CD14-positive monocyte (primary cell): ENCODE results near the gene TEPSIN. TPM values are rescaled to one million over a fixed set of nuclear protein-coding genes. Genes with fewer than 3 reads are reported as not detected.
A peak's percentile ranks its signal among the peaks of the same experiment; 100 is the strongest.

Source experiments
- DNase-seq, 3 donors: peaks; one replicate each; pipeline ENCODE4 v3.0.0-alpha.2; 2011 to 2022
- H2AFZ ChIP-seq: 2 replicates; pipeline ENCODE4 v1.6.0; 2012; ENCODE audit warnings: mild to moderate bottlenecking, low read depth, low read length, inconsistent platforms; ENCODE audit not compliant: insufficient read depth, poor library complexity, severe bottlenecking
- H3K27ac ChIP-seq, 2 donors: 1 replicate in 1 of 2; 2 replicates in 1 of 2; pipeline ENCODE4 v1.5.1; 2012 to 2013; ENCODE audit warnings: low read length in 2 of 2, control low read depth in 1 of 2, inconsistent platforms in 1 of 2, low read depth in 1 of 2, mild to moderate bottlenecking in 1 of 2
- H3K27me3 ChIP-seq, 2 donors: one replicate each; pipeline versions ENCODE4 v1.6.0 to v1.6.1; 2011 to 2013; ENCODE audit warnings: low read length in 2 of 2; ENCODE audit not compliant: control insufficient read depth in 2 of 2, insufficient read depth in 2 of 2
- H3K36me3 ChIP-seq, 2 donors: replicated peaks in 1 of 2; 1 replicate in 1 of 2; 2 replicates in 1 of 2; pipeline versions ENCODE4 v1.5.1 to v1.6.1; 2012 to 2013; ENCODE audit warnings: low read length in 2 of 2, control low read depth in 1 of 2, inconsistent platforms in 1 of 2, mild to moderate bottlenecking in 1 of 2; ENCODE audit not compliant: insufficient read depth in 2 of 2, control insufficient read depth in 1 of 2
- H3K4me1 ChIP-seq, 2 donors: 1 replicate in 1 of 2; 2 replicates in 1 of 2; pipeline versions ENCODE4 v1.5.1 to v1.6.1; 2012 to 2013; ENCODE audit warnings: low read length in 2 of 2, control low read depth in 1 of 2, inconsistent platforms in 1 of 2, mild to moderate bottlenecking in 1 of 2, moderate library complexity in 1 of 2; ENCODE audit not compliant: insufficient read depth in 2 of 2, control insufficient read depth in 1 of 2
- H3K4me2 ChIP-seq: replicated peaks from 2 replicates; pipeline ENCODE3; 2012; ENCODE audit warnings: low read length, moderate library complexity, mild to moderate bottlenecking; ENCODE audit not compliant: poor library complexity, severe bottlenecking; ENCODE audit errors: extremely low read depth
- H3K4me3 ChIP-seq, 3 experiments: fragments of 200-600 bp in 1 of 3; sonication (generic) in 1 of 3; replicated peaks in 1 of 3; 1 replicate in 2 of 3; 2 replicates in 1 of 3; pipeline ENCODE4 v1.5.1; 2011 to 2013; ENCODE audit warnings: low read length in 3 of 3, mild to moderate bottlenecking in 3 of 3, control low read depth in 2 of 3, low read depth in 2 of 3, inconsistent platforms in 1 of 3, moderate library complexity in 1 of 3
- H3K79me2 ChIP-seq: 2 replicates; pipeline ENCODE4 v1.6.0; 2012; ENCODE audit warnings: mild to moderate bottlenecking, control low read depth, inconsistent platforms, low read length, moderate library complexity; ENCODE audit not compliant: insufficient read depth
- H3K9ac ChIP-seq: 2 replicates; pipeline ENCODE4 v1.6.0; 2017; ENCODE audit warnings: low read length, mild to moderate bottlenecking; ENCODE audit not compliant: insufficient read depth, poor library complexity, severe bottlenecking
- H3K9me3 ChIP-seq, 2 donors: replicated peaks in 1 of 2; 1 replicate in 1 of 2; 2 replicates in 1 of 2; pipeline versions ENCODE4 v1.5.1 to v1.6.1; 2012 to 2013; ENCODE audit warnings: low read length in 2 of 2, control low read depth in 1 of 2; ENCODE audit not compliant: control insufficient read depth in 1 of 2, insufficient read depth in 1 of 2
- H4K20me1 ChIP-seq: 2 replicates; pipeline ENCODE4 v1.6.0; 2012; ENCODE audit warnings: mild to moderate bottlenecking, low read length, control low read depth, moderate library complexity; ENCODE audit not compliant: insufficient read depth
- H3K27ac Mint-ChIP-seq, 7 donors: one replicate each; pipeline ENCODE4 v1.8.0; 2020; ENCODE audit warnings: mild to moderate bottlenecking in 7 of 7, mixed read lengths in 7 of 7, moderate library complexity in 6 of 7, inconsistent platforms in 2 of 7
- H3K27me3 Mint-ChIP-seq, 3 donors: one replicate each; pipeline ENCODE4 v1.8.0; 2021 to 2022; ENCODE audit warnings: low read depth in 3 of 3, mild to moderate bottlenecking in 3 of 3, mixed read lengths in 3 of 3, moderate library complexity in 3 of 3, inconsistent platforms in 1 of 3
- H3K36me3 Mint-ChIP-seq, 2 donors: one replicate each; pipeline ENCODE4 v1.8.0; 2020; ENCODE audit warnings: mixed read lengths in 2 of 2, inconsistent platforms in 1 of 2, mild to moderate bottlenecking in 1 of 2
- H3K4me1 Mint-ChIP-seq: one replicate; pipeline ENCODE4 v1.8.0; 2020; ENCODE audit warnings: mild to moderate bottlenecking, mixed read lengths
- H3K4me3 Mint-ChIP-seq, 2 donors: one replicate each; pipeline ENCODE4 v1.8.0; 2020; ENCODE audit warnings: mild to moderate bottlenecking in 2 of 2, mixed read lengths in 2 of 2, moderate library complexity in 1 of 2
- H3K9me3 Mint-ChIP-seq, 7 donors: one replicate each; pipeline ENCODE4 v1.8.0; 2020 to 2022; ENCODE audit warnings: mixed read lengths in 7 of 7, mild to moderate bottlenecking in 6 of 7, moderate library complexity in 6 of 7, inconsistent platforms in 2 of 7
- WGBS: methylation state at CpG from one replicate; pipeline ENCODE4 v1.1.5; 2013; ENCODE audit warnings: missing lambda C conversion rate; ENCODE audit not compliant: insufficient coverage; 5-methylcytosine and 5-hydroxymethylcytosine counted together
- intact Hi-C, 2 donors: fragments of 100-400 bp; cut with micrococcal nuclease; formaldehyde crosslinking; loops; one replicate each; pipeline versions ENCODE4 v1.15.0 to v1.15.1; 2023
- polyA plus RNA-seq, 3 donors: library from polyadenylated mRNA; depleted of rRNA in 1 of 3; unstranded in 2 of 3; stranded (reverse) in 1 of 3; fragments of 300-500 nt in 2 of 3; fragments of >200 nt in 1 of 3; fragmentation: Illumina TruSeq in 2 of 3; gene quantifications; 1 replicate in 2 of 3; 2 replicates in 1 of 3; pipeline ENCODE4 v1.2.3, GENCODE V29; 2012 to 2021
- TF ChIP-seq, protein P1 (sequence below): fragments of 200-600 bp; IDR thresholded peaks from one replicate; pipeline ENCODE4 v1.8.0; 2022; ENCODE audit warnings: antibody characterized with exemption, mild to moderate bottlenecking

The TEPSIN gene
- polyA plus RNA-seq, 3 donors = 3.4 to 136 (median 4.5) TPM

GRCh38 chr17:81258292-81258691 lies 19.4 kb upstream of the TEPSIN start:
- Histone ChIP-seq H3K27ac (no peak overlapping the region), H3K36me3 (peaks cover 62 to 72% of the 10 kb centered on the region in 2 donors), H3K9me3 (no peaks in the 10 kb centered on the region), H2AFZ (no peak overlapping the region), H3K27me3 (no peaks in the 10 kb centered on the region), H3K9ac (no peak overlapping the region), H3K4me2 (no peak overlapping the region), H3K4me3 (no peak overlapping the region), H3K4me1 (peaks cover 18 to 22% of the 10 kb centered on the region in 2 donors), H4K20me1 (peaks cover 91% of the 10 kb centered on the region), H3K79me2 (peaks cover 32% of the 10 kb centered on the region)
- Mint-ChIP-seq H3K27me3 (peaks cover 0 to 2% (median 0%) of the 10 kb centered on the region in 3 donors), H3K9me3 (peaks cover 0 to 2% (median 0%) of the 10 kb centered on the region in 7 donors), H3K36me3 (peaks cover 58 to 76% of the 10 kb centered on the region in 2 donors), H3K27ac (peak overlapping the region in 2 of 7 donors; percentile 10 to 20), H3K4me3 (no peak overlapping the region), H3K4me1 (peaks cover 27% of the 10 kb centered on the region)
- no peak for DNase-seq
- 96% methylated on average over 19 of the region's 20 CpGs for WGBS
- intact Hi-C loops = loop anchor here in 1 of 2 donors (5.0 kb wide), 1 partner anchor 279 kb away; no protein-coding TSS in a partner anchor
- TF ChIP-seq, protein P1, sequence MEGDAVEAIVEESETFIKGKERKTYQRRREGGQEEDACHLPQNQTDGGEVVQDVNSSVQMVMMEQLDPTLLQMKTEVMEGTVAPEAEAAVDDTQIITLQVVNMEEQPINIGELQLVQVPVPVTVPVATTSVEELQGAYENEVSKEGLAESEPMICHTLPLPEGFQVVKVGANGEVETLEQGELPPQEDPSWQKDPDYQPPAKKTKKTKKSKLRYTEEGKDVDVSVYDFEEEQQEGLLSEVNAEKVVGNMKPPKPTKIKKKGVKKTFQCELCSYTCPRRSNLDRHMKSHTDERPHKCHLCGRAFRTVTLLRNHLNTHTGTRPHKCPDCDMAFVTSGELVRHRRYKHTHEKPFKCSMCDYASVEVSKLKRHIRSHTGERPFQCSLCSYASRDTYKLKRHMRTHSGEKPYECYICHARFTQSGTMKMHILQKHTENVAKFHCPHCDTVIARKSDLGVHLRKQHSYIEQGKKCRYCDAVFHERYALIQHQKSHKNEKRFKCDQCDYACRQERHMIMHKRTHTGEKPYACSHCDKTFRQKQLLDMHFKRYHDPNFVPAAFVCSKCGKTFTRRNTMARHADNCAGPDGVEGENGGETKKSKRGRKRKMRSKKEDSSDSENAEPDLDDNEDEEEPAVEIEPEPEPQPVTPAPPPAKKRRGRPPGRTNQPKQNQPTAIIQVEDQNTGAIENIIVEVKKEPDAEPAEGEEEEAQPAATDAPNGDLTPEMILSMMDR = no peak

DNA sequence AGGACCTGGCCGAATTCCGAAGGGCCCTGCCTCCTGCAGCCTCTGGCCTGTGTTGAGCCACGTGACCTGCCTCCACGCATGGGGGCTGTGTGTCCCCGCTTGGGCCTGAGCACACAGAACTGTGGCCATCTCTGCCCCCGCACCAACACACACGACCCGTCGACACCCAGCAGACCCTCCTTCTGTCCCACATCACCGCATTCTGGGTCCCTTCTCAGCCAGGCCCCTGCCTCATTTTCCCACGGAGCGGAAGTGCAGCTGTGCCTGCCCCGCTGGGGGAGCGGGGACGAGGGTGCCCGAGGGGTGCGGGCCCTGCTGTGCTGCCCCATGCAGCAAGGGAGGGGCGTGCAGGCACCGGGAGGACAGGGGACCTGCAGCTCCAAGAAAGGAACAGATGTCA lies 18.7 kb upstream of the TEPSIN start:
- Mint-ChIP-seq H3K9me3 (peaks cover 0 to 2% (median 0%) of the 10 kb centered on the region in 7 donors), H3K4me1 (peaks cover 27% of the 10 kb centered on the region), H3K27me3 (peaks cover 0 to 2% (median 0%) of the 10 kb centered on the region in 3 donors), H3K36me3 (peaks cover 60 to 75% of the 10 kb centered on the region in 2 donors), H3K4me3 (no peak overlapping the region), H3K27ac (peak overlapping the region in 3 of 7 donors; percentile 1 to 84 (median 24))
- H3K9me3 ChIP-seq = no peaks in the 10 kb centered on the region
- no peak overlapping the region for H3K4me2 ChIP-seq
- no peak overlapping the region for H2AFZ ChIP-seq
- H3K4me3 ChIP-seq = no peak overlapping the region
- no peak overlapping the region for H3K9ac ChIP-seq
- peaks cover 91% of the 10 kb centered on the region for H4K20me1 ChIP-seq
- DNase-seq = no peak
- WGBS = 96% methylated on average over 19 of the region's 19 CpGs
- H3K79me2 ChIP-seq = peaks cover 39% of the 10 kb centered on the region
- TF ChIP-seq, protein P1 = no peak
- no peaks in the 10 kb centered on the region for H3K27me3 ChIP-seq
- peaks cover 60 to 71% of the 10 kb centered on the region in 2 donors for H3K36me3 ChIP-seq
- intact Hi-C loops = loop anchor here in 1 of 2 donors (5.0 kb wide), 1 partner anchor 280 kb away; no protein-coding TSS in a partner anchor
- H3K27ac ChIP-seq = no peak overlapping the region
- H3K4me1 ChIP-seq = peaks cover 18 to 22% of the 10 kb centered on the region in 2 donors
